ENCODE results near the gene RPS6KB2. TPM values are rescaled to one million over a fixed set of nuclear protein-coding genes. Genes with fewer than 3 reads are reported as not detected.
A peak's percentile ranks its signal among the peaks of the same experiment; 100 is the strongest.

The RPS6KB2 gene
- total and polyA plus RNA-seq, 9 of the 15 experiments (the other 6 are each of a cell fraction or from before 2014, with no cell fraction given) = 0.42 to 122 (median 82.6) TPM

DNA sequence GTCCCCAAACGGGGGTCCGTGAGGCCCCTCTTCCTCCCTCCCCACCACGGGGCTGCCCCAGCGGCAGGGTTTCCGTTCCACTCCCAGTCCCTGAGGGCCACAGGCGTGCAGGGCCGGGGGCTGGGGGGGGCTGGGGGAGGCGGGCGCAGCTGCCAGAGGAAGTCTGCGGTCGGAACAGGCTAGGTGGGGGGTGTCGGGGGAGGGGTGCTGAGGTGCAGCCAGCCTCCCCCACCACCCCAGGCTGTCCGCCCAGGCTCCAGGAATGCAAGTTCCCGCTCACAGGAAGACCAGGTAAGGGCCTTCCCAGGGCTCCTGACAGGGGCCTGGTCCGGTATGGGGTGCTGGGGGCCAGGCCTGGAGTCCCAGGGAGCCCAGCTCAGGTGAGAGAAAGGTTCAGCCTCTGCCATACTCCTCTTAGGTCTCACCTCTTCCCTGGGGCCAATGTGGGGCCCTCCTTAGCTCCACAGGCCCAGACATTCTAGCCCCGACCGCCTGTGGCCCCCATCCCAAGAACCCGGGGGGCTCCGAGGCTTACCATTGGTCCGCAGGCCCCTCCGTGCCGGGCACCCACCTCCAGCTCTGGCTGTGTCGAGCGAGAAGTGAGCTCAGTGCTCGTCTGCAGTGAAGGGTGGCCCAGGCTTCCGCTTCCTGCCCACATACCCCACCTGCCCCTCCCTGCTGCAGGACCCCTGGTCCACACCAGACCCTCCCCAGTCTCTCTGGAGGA lies 9.0 kb downstream of the RPS6KB2 start, which contains the start of gene PTPRCAP (continued):
- TF ChIP-seq, protein P1, sequence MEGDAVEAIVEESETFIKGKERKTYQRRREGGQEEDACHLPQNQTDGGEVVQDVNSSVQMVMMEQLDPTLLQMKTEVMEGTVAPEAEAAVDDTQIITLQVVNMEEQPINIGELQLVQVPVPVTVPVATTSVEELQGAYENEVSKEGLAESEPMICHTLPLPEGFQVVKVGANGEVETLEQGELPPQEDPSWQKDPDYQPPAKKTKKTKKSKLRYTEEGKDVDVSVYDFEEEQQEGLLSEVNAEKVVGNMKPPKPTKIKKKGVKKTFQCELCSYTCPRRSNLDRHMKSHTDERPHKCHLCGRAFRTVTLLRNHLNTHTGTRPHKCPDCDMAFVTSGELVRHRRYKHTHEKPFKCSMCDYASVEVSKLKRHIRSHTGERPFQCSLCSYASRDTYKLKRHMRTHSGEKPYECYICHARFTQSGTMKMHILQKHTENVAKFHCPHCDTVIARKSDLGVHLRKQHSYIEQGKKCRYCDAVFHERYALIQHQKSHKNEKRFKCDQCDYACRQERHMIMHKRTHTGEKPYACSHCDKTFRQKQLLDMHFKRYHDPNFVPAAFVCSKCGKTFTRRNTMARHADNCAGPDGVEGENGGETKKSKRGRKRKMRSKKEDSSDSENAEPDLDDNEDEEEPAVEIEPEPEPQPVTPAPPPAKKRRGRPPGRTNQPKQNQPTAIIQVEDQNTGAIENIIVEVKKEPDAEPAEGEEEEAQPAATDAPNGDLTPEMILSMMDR (IDR thresholded peaks at IDR 0.05 in 2 of 3, conservative IDR thresholded peaks at IDR 0.05 in 1 of 3; ENCODE audit: insufficient read depth in 2 of 3, low read depth in 1 of 3, low read length in 3 of 3) = no peak
- TF ChIP-seq, protein P2, sequence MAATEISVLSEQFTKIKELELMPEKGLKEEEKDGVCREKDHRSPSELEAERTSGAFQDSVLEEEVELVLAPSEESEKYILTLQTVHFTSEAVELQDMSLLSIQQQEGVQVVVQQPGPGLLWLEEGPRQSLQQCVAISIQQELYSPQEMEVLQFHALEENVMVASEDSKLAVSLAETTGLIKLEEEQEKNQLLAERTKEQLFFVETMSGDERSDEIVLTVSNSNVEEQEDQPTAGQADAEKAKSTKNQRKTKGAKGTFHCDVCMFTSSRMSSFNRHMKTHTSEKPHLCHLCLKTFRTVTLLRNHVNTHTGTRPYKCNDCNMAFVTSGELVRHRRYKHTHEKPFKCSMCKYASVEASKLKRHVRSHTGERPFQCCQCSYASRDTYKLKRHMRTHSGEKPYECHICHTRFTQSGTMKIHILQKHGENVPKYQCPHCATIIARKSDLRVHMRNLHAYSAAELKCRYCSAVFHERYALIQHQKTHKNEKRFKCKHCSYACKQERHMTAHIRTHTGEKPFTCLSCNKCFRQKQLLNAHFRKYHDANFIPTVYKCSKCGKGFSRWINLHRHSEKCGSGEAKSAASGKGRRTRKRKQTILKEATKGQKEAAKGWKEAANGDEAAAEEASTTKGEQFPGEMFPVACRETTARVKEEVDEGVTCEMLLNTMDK (IDR thresholded peaks at IDR 0.05; ENCODE audit: borderline replicate concordance, insufficient read depth, low read depth, low read length, poor library complexity, severe bottlenecking) = no peak
- TF ChIP-seq, protein P3, sequence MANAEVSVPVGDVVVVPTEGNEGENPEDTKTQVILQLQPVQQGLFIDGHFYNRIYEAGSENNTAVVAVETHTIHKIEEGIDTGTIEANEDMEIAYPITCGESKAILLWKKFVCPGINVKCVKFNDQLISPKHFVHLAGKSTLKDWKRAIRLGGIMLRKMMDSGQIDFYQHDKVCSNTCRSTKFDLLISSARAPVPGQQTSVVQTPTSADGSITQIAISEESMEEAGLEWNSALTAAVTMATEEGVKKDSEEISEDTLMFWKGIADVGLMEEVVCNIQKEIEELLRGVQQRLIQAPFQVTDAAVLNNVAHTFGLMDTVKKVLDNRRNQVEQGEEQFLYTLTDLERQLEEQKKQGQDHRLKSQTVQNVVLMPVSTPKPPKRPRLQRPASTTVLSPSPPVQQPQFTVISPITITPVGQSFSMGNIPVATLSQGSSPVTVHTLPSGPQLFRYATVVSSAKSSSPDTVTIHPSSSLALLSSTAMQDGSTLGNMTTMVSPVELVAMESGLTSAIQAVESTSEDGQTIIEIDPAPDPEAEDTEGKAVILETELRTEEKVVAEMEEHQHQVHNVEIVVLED (CRISPR knock-in tag; IDR thresholded peaks at IDR 0.05) = no peak
- TF ChIP-seq MYNN (IDR thresholded peaks at IDR 0.05) = peak; percentile 21; the same call in 1 of the 2 replicates
- no peak for TF ChIP-seq MYNN (CRISPR knock-in tag; IDR thresholded peaks at IDR 0.05)
- no peak for TF ChIP-seq MAFG (tag; conservative IDR thresholded peaks at IDR 0.05)
- TF ChIP-seq, protein P4, sequence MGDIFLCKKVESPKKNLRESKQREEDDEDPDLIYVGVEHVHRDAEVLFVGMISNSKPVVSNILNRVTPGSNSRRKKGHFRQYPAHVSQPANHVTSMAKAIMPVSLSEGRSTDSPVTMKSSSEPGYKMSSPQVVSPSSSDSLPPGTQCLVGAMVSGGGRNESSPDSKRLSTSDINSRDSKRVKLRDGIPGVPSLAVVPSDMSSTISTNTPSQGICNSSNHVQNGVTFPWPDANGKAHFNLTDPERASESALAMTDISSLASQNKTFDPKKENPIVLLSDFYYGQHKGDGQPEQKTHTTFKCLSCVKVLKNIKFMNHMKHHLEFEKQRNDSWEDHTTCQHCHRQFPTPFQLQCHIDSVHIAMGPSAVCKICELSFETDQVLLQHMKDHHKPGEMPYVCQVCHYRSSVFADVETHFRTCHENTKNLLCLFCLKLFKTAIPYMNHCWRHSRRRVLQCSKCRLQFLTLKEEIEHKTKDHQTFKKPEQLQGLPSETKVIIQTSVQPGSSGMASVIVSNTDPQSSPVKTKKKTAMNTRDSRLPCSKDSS (IDR thresholded peaks at IDR 0.05; ENCODE audit: low read depth, partially characterized antibody) = no peak
- no peak for TF ChIP-seq CBFB (CRISPR knock-in tag; IDR thresholded peaks at IDR 0.05)
- TF ChIP-seq NFATC3 (IDR thresholded peaks at IDR 0.05) = no peak
- peak; percentile 16 for TF ChIP-seq FIP1L1 (IDR thresholded peaks at IDR 0.05; ENCODE audit: low read depth, low read length, poor library complexity, severe bottlenecking)
- TF ChIP-seq MEF2A (IDR thresholded peaks at IDR 0.05; ENCODE audit: control insufficient read depth, low read depth, low read length) = no peak
- no peak for TF ChIP-seq PRPF4 (IDR thresholded peaks at IDR 0.05; ENCODE audit: insufficient read depth, low read depth, low read length, poor library complexity, severe bottlenecking)
- TF ChIP-seq ZFX (CRISPR knock-in tag; IDR thresholded peaks at IDR 0.05) = no peak
- TF ChIP-seq KDM4B (IDR thresholded peaks at IDR 0.05; ENCODE audit: borderline replicate concordance in 2 of 2, low read depth in 1 of 2) = no peak
- TF ChIP-seq SP2 (IDR thresholded peaks at IDR 0.05; ENCODE audit: extremely low read depth, low read depth, low read length, poor library complexity, severe bottlenecking) = no peak
- TF ChIP-seq POLR2AphosphoS5 (IDR thresholded peaks at IDR 0.05; ENCODE audit: control insufficient read depth, insufficient read depth, low read depth, low read length) = peak; percentile 35; the same call in 1 of the 2 replicates
- no peak for TF ChIP-seq ELF1 (tag; IDR thresholded peaks at IDR 0.05)

Data from K562 (cell line).